NCI-H510A (cell line): Measurements from ENCODE around the gene RNF130.

Source experiments
- DNase-seq: peaks from one replicate; lab custom pipeline; 2025; lab: John Stamatoyannopoulos, UW

Gene RNF130

DNA sequence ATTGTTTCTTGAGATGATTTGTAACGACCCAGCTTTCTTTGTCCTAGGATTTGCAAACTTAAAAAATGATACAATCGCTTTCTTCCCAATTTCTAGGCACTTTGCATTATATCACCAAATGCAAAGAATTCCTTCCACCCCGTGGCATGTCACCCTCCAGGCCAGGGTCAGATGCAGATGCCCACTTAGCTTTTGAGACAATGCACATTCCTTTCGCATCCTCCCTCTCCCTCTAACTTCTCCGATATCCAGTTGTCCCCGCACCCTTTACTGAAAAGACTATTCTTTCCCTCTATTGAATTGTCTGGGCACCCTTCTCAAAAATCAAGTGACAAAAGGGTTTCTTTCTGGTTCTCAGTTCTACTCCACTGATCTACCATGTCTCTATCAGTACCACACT, 17.3 kb downstream of the RNF130 start:
- DNase-seq: no peak

DNA sequence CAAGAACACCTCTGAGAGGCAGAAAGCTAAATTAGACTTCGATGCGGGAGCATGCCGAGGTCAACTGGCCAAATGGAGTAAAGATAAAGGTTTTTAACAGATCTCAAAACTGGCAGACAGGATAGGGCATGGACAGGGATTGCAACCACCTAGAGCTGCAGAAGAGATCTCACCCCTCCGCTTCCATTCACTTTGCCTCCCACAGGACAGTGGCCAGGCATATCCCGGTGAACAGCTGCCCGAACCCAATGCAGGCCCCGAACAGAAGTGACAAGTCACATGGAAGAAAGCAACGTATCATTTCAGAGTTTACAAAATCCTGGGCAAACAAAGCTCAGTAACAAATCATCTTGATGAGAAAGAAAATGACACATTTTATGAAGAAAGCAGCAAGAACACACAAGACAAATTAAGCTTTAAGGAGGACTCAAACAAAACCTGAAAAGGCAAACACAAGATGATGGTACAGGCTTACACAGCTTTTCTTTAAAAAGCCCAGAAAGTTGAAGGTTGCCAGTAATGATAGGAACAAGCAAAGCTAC, 18.4 kb downstream of the RNF130 start:
- no peak for DNase-seq

DNA sequence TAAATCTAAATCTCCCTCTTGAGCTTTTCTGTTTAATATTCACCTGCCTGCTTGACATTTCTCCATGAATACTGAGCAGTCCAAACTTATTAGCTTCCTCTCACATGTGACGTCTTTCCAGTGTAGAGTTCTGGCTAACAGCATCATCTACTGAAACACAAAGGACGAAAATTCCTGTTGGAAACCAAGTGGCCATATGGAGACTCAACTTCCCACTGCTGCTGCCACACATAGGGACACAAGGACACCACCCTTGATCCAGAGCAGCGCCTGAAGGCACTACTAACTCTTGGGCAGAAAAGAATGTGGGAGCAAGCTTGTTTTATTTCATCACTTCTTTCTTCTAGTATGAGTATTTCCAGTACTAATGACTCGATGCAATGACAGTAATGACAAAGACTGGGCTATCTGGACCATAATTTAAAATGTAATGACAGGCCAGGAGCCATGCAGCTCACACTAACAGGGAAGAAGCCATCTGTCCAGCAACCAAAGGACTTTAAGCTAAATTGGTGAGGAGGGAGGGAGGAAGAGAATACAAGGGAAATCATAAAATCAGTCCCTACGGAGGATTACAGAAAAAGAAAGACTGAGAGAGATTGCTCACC, 19.2 kb downstream of the RNF130 start:
- no peak for DNase-seq

DNA sequence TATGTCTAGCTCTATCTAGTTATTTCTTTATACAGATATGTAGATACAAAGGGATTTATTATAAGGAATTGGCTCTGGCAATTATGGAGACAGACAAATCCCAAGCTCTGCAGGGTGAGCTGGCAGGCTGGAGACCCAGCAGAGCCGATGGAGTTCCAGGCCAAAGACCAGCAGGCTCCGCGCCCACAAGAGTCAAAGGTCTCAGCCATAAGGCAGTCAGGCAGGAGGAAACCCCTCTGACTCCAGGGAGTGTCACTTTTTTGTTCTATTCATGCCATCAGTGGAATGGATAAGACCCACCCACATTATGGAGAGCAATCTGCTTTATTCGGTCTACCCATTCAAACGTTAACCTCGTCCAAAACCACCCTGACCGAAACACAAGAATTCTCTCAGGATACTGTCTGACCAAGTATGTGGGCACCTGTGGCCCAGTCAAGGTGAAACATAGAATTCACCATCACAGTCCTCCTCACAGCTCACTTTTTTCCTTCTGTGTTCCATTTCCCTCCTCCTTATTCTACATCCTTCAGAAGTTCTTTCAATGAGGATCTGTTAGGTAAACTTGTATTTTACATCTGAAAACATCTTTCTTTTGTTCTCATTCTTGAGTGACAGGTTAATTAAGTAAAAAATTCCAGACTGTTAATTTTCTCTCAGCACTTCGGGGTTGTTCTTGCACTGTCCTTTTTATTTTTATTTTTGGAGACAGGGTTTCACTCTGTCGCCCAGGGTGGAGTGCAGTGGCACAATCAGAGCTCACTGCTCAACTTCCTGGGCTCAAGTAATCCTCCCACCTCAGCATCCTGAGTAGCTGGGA, 21.2 kb downstream of the RNF130 start:
- DNase-seq: no peak

DNA sequence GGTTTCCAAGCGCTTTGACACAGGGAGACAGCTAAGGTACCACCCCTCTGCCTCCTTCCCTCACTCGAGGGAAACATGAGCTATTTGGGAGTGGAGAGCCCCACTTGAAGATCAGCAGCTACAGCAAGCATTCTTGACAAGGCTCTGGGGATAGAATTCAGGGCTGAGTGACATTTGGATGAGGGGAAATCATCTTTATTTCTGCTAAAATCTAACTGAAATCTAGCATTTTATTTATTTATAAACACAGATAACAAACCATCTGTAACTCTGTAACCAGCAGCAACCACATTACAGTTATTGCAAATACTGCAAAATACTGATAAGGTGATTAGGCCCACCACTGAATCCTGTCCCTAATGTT, 22.4 kb downstream of the RNF130 start:
- DNase-seq: no peak

DNA sequence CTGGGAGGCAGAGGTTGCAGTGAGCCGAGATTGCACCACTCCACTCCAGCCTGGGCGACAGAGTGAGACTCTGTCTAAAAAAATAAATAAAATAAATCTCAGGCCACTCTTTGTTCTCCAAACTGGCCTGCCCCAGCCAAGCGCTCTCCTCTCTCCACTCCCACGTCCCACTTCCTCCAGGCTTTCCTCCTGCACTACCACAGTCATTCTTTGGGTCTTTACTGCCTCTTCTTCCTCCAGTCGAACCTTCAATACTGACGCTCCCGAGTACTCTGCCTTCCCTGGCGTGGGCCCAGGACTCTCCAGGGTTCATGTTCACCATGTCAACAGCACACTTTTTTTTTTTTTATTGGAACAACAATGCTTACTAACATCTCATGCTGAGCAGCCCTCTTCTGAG, 23.9 kb downstream of the RNF130 start:
- no peak for DNase-seq

DNA sequence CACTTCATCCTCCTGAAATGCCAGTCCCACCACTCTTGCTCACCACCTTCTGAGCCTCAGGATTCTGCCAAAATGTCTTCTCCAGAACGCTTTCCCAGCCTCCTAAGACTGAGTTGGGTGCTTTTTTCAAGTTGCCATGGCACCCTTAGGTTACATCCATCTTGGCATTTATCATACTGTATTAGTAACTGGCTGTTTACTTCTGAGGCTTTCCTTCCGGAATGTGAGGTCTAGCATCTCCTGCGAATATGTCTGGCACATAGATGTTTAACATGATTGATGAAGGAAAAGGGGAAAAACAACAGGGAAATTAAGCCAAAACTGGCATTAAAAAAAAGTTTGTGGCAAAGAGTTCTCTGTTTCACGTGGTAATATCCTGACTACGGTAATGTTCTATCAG, 24.9 kb downstream of the RNF130 start:
- no peak for DNase-seq

DNA sequence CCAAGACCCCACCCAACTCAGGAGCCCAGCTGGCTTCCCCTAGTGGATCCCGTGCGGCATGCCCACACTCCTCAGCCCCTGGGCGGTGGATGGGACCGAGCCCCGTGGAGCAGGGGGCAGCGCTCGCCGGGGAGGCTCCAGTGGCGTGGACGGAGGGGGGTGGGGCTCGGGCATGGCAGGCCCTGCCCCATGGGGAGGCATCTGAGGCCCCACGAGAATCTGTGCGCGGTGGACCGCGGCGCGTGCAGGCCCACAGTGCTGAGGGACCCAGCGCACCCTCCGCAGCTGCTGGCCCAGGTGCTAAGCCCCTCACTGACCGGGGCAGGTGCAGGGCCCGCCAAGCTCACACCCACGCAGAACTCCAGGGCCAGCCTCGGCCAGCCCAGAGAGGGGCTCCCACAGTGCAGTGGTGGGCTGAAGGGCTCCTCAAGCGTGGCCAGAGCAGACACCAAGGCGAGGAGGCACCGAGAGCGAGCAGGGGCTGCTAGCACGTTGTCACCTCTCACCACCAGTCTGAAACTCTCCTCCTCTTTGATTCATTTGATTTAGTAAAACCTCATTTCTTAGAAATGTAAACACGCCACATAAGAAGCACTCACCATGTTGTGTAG, 25.6 kb downstream of the RNF130 start:
- DNase-seq: no peak

DNA sequence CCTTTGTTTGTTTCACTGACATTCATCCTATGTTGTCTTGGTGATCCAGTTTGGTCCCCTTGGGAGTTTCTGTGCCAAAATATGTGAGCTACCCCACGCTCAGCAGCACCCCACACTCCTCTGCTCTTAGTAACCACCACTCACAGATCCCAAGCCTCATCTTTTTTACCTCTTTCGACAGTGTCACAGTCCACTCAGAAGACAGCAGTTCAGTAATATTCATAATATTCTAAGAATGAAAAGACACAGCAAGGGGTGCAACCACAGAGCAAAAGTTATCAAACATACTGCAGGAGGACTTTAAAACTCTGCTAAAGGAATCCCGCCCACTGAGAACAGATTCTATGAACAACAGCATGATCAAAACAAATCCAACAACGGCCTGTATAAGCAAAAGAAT, 28.2 kb downstream of the RNF130 start:
- DNase-seq: no peak

DNA sequence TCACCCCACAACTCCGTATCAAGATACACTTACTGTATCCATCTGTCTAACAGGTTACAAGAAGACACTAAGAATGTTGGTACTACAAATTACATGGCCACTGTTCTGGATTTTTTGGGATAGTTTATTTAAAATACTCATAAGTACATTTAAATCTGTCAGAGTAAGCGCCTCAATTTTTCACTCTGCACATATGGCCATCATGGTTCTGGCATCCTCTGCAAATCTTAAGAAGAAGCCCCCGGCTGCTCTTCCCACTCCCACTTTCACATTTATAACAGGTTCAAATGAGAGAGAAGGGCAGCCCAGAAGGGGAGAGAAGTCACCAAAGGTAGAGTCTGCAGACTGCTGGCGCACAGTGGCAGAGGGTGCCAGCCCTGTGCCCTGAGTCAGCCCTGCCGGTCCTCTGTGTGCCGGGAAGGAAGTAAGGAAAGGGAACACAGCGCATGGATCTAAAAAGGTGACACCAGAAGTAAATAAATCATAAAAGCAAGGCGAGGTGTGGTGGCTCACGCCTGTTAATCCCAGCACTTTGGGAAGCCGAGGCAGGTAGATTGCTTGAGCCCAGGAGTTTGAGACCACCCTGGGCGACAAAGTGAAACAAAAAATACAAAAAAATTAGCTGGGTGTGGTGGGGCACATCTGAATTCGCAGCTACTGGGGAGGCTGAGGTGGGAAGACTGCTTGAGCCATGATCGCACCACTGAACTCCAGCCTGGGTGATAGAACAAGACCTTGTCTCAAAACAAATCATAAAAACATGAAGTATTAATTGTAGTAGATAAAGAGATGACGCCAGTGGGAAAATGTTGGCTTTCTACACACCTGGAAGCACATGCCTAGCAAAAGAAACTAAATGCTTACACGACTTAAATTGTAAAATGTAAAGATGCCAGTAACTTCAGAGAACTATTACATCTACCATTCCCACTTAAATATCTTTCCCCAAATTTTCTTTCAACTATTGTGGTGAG, 30.0 kb downstream of the RNF130 start:
- DNase-seq: no peak

DNA sequence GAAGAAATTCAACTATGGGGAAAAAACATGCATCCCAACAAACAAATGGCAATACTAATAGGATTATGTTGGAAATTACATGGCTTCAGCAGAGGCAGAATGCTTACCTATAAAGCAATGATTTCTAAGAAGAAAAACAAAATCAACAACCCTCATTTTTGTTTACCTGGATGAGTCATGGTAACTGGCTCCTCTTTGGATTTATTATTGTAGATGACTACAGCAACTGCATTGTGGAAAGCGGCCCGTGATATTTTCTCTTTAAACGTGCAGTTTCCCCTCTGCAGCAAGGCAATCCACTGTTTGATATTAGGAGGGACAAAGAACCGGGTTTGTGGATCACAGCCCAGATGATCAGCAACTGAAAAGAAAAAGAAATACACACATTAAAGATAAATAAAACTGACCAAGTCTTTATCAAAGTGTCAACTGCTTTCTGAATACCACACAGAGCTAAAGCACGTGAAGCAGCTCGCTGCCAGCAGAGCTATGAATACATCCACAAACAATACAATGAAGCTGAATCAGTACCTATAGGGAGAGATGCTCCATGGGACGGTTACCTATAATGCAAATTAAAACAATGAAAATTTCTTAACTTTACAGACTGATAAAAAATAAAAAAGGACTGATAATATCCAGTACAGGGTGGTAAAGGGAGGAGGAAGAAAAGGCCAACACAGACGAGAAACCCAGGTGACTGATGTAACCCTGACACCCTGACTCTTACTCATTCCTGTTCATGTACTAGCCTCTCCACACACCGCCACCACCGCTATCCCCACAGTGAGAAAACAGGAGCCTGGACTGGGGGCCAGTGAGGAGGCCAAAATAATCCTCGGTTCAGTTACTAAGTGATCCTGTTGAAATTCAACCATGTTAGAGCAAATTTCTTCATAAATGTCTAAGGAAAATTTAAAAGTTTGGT, 31.0 kb downstream of the RNF130 start:
- no peak for DNase-seq

DNA sequence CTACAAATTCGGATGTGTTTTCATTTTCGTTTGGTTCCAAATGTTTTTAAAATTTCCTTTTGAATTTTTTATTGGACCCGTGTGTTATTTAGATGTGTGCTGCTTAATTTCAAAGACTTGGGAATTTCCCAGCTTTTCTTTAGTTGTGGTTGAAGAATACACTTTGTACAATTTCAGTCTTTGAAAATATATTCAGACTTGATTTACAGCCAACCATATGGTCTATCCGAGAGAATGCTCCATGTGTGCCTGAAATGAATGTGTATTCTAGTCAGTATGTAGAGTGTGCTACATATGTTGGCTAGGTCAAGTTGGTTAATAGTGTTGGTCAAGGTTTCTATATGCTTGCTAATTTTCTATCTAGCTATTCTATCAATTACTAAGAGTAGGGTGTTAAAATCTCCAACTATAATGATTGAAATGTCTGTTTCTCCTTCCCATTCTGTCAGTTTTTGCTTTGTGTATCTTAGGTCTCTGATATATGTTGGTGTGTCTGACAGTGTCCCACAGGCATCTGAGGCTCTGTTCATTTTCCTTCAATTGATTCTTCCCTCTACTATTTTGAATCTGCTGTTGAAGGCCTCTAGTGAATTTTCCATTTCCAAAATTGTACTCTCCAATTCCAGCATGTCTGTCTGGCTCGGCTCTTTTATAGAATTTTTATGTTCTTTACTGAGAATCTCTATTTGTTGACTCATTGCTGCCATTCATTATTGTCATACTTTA, 36.2 kb downstream of the RNF130 start:
- DNase-seq: no peak

DNA sequence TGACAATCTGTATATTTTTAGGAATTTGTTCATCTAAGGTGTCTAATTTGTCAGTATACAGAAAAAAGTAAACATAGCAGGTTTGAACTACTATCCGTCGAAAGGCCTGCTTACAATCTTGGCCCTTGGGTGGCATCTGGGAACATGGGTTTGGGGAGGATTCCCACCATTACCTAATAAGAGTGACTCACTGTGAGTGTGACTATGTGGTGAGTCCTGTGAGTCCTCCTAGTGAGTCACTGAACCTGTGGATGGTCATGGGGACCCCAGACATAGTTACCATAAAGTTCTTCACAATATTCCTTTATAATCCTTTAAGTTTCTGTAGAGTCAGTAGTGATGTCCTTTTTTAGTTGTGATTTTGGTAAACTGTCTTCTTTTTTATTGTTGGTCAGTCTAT, 37.0 kb downstream of the RNF130 start:
- no peak for DNase-seq

DNA sequence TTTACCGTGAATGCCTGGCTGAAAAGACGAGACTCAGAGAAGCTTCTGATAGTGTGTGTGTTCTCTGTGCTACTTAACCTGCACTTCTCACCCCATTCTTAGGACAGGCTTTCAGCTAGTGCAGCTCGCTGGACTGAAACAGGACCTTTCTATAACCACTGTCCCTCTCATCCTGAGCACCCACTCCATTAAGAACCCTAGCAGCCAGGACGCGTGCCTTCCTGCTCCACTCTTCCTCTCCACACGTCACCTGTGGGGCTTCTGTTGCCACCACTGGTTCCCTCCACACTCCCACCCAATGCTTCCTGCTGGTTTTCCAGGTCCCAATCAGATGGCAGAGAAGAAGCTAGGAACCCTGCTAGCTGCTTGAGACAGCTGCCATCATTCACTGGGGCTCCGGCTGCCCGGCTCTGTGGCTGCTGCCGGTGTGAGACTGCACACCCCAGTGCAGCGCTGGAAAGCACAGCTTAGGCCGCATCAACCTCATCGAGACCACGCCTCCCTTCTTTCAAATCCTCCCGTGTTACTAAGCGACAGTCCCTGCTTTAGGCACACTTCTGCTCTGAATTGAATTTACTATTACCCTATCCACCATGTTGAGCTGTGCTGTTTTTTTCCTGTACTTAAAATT, 44.0 kb downstream of the RNF130 start:
- no peak for DNase-seq

DNA sequence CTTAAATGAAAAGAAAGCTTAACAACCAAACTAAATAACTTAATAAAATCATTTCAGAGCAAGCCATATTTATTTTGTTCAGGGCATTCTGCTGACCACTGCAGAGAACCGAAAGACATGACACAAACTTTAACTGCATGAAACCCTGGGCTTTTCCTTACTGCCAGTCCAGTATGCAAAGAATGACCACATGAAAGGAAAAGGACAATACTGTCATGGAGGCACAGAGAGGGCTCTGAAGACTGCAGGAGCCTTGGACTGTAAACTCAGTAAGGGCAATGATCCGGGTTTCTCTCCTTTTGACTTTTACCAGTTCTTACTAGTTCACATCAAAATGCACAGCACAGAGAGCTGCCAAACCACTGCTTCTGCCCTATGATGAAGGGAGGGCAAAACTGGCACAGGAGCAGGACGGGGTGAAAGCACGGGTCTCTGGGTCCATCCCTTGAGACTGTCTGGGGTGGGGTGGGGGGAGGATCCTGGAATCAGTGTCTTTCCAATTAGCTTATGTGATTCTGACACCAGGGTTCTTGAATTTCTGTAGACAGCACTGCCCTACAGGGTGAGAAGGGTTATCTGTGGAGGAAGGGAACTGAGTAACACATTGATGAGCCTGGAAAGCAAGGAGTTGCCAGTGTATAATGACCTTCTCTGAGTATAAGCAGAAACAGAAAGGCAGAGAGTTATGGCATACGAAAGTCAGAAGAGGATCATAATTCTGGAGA, 44.7 kb downstream of the RNF130 start:
- no peak for DNase-seq

DNA sequence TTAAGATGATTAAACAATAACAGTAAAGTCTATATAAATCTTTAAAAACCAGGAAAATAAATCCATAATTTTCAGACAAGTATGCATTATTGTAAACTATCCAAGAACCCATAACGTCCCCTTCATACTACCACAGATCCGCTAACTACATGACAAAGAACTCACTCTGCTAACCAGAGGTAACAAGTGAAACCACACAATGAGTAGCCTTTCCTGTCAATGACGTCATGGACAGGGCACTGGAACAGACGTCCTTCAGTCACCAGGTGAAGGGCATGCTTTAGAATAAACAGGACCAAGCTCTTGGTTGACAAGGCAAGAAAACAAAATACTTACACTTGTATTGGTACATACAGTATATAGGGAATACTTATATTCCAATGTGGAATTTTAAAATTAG, 45.2 kb downstream of the RNF130 start:
- peak; percentile 13 for DNase-seq

DNA sequence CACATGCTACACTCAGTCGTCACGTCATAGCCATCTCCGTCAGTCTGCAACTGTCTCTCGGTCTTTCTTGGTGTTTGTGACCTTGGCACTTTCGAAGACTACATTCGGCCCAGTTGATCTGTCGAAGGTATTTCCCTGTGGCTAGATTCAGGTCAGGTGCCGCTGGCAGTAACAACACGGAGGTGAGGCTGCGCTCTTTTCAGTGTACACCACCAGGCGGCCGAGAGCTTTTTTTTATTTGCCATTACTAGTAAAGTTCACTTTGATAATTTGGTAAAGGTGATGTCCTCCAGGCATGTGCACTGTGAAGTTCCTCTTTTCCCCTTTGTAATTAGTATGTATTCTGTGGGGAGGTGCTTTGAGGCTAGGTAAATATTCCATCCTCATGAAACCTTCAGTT, 49.7 kb downstream of the RNF130 start:
- DNase-seq: no peak

DNA sequence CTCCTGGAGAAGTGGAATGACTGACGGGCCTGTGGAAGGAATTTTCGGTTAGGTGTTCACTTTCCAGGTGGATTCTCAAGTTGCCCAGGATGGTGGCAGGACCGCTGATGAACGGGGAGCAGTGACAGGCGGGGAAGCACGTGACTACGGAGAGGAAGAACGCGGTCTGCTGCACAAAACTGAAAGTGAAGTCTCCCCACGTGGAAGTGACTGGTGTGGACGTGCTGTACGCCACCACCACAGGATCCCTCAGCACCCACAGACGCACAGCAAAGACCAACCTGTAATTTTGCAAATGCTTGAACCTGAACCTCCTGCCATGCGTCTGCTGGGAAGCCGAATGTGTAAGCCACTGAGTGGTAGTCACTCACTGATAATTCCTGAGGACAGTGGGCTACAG, 51.4 kb downstream of the RNF130 start:
- no peak for DNase-seq
